ENCODE results near the gene CAMK2G.

- TF ChIP-seq CTCF (IDR thresholded peaks at IDR 0.05): no peak
- no peak for TF ChIP-seq POLR2A (IDR thresholded peaks at IDR 0.05)
These were observed 33.8 kb downstream of the CAMK2G start for GRCh38 chr10:73840403-73841060.

Data from right lobe of liver (tissue), 4 donors.